HG02981 (cell line): ENCODE measurements around the gene TIA1.
"Not testable (repeated sequence)": the region's sequence is repeated elsewhere in the genome, so short reads cannot be mapped to it uniquely, and the experiment has no call there.

ENCODE experiments used
- ATAC-seq: cut with Tn5 transposase; IDR thresholded peaks from one replicate; pipeline ENCODE4 v1.9.1; 2021; ENCODE audit warnings: mild to moderate bottlenecking, moderate library complexity; ENCODE audit not compliant: unreplicated experiment

Gene TIA1

DNA sequence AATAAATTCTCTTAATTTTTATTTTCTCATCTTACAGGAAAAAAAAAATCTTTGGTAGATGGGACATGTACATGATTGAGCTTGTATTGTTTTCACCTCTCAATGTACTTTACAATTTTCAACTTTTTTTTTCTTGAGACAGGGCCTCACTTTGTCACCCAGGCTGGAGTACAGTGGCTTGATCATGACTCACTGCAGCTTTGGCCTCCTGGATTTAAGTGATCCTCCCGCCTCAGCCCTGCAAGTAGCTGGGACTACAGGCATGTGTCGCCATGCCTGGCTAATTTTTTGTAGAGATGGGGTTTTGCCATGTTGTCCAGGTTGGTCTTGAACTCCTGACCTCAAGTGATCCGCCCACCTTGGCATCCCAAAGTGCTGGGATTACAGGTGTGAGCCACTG lies 25.1 kb downstream of the TIA1 start:
- not testable (repeated sequence) for ATAC-seq

- no peak for ATAC-seq
These were observed 33.4 kb downstream of the TIA1 start for GRCh38 chr2:70214953-70215549.

GRCh38 chr2:70214365-70214764 lies 34.1 kb downstream of the TIA1 start:
- ATAC-seq: no peak

GRCh38 chr2:70212298-70212932 lies 36.0 kb downstream of the TIA1 start:
- no peak for ATAC-seq

GRCh38 chr2:70211595-70211994 lies 36.8 kb downstream of the TIA1 start:
- no peak for ATAC-seq

- ATAC-seq: no peak
These were observed 44.0 kb downstream of the TIA1 start for GRCh38 chr2:70204452-70204851.

DNA sequence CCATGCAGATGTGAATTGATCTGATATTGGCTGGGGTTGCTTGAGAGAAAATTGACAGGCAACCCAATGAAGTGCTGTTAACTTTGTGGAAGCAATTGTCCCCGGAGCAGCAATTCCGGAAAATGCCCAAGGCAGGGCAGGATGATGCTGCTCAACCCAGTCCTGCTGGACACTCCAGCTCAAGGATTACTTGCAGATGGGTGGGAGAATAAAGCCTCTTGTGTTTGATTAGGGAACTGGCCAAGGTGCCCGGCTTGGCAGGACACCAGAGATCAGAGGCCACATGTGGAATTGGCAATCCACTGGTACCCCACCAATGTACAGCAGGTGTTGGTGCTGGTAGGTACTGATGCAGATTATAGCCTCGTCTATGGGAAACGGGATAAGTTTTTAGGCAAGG lies 45.3 kb downstream of the TIA1 start:
- no peak for ATAC-seq

DNA sequence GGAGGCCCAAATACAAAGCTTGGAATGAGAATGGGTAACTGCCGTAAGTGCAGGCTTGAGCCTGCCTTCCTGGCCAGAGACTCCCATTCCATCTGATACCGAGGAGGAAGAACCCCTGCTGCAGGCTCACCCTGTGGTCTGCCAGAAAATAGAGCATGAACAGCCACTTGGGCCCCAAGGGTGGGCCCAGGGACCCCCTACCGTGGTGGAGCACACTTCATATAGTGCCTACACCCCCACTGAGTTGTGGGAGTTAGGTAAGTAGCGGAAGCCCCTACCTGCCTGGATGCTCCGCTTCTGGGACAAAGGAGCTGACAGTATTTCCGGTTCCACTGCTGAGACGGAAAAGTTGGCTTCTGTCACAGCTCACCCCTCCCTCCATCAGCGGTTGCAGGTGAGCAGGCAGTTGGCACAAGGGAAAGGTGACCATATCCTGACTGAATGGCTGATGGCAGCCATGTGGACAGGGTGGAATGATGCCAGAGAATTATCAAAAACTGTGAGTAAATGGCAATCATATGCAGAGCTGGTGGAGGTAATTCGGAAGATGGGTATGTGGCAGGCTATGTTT lies 46.1 kb downstream of the TIA1 start:
- no peak for ATAC-seq

GRCh38 chr2:70201831-70202230 lies 46.6 kb downstream of the TIA1 start:
- no peak for ATAC-seq

- ATAC-seq: no peak
These were observed 47.1 kb downstream of the TIA1 start for GRCh38 chr2:70201225-70201768.

- no peak for ATAC-seq
These were observed 49.0 kb downstream of the TIA1 start for GRCh38 chr2:70199320-70199864.

DNA sequence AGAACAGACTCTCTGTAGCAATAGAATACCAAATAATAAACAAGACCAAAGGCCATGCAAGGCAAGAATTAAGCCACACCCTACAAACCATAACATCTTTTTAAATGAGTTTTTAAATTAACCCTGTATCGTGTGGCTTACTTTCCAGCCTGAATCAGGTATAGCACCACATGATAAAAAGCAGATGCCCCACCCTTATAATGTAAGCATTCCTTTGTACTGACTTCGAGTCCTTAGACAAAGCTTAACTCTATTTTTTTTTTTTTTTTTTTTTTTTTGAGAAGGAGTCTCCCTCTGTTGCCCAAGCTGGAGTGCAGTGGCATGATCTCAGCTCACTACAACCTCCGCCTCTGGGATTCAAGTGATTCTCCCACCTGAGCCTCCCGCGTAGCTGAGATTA lies 55.9 kb downstream of the TIA1 start:
- no peak for ATAC-seq

GRCh38 chr2:70191244-70191735 lies 57.1 kb downstream of the TIA1 start:
- ATAC-seq: no peak

GRCh38 chr2:70190418-70191243 lies 57.8 kb downstream of the TIA1 start, which contains the start of gene C2orf42:
Gene C2orf42 (minus strand): TSS chr2:70191019. CDS start chr2:70181985, 9,034 bp downstream.
- ATAC-seq: peak; percentile 83

GRCh38 chr2:70188460-70188859 lies 60.0 kb downstream of the TIA1 start:
- ATAC-seq: no peak

DNA sequence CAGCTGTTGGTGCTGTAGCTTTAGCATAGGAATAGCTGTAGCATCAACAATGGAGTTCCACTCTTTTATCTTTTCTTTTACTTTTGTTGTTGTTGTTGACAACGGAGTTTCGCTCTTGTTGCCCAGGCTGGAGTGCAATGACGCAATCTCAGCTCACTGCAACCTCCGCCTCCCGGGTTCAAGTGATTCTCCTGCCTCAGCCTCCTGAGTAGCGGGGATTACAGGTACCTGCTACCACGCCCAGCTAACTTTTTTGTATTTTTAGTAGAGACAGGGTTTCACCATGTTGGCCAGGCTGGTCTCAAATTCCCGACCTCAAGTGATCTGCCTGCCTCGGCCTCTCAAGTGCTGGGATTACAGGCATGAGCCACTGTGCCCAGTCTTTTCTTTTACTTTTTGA lies 61.3 kb downstream of the TIA1 start:
- not testable (repeated sequence) for ATAC-seq

GRCh38 chr2:70182689-70183088 lies 65.7 kb downstream of the TIA1 start:
- no peak for ATAC-seq

- no peak for ATAC-seq
These were observed 67.0 kb downstream of the TIA1 start for GRCh38 chr2:70181363-70181956.

DNA sequence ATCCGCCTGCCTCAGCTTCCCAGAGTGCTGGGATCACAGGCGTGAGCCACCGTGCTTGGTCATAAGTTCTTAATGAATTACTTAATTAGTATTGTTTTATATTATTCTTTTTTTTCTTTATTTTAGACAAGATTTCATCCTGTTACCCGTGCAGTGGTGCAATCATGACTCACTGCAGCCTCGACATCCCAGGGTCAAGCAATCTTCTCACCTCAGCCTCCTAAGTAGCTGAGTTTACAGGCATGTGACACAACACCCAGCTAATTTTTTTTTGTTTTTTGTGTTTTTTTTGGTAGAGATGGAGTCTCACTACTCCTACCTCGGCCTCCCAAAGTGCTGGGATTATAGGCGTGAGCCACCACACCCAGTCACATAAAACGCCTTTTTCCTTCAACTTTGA lies 74.9 kb downstream of the TIA1 start:
- ATAC-seq: no peak

- not testable (repeated sequence) for ATAC-seq
These were observed 78.7 kb downstream of the TIA1 start for GRCh38 chr2:70169654-70170245.
